RWPE2 (cell line): ENCODE data around the gene PTPRN2.

Source experiments
- ATAC-seq: fragments of 200-7000 bp; cut with Tn5 transposase; 3 replicates; pipeline ENCODE4 v1.9.1; 2021; ENCODE audit warnings: low read depth
- DNase-seq: peaks from one replicate; pipeline ENCODE4 v3.0.0-alpha.2; 2020; ENCODE audit warnings: low spot score
- H3K27ac ChIP-seq: fragments of 450-650 bp; 2 replicates; pipeline ENCODE4 v1.5.1; 2017; ENCODE audit warnings: mild to moderate bottlenecking; ENCODE audit not compliant: poor library complexity, severe bottlenecking
- H3K27me3 ChIP-seq: fragments of 250-450 bp; sonication (Bioruptor Pico); 2 replicates; pipeline ENCODE4 v1.5.1; 2021; ENCODE audit warnings: mild to moderate bottlenecking, moderate library complexity; ENCODE audit not compliant: insufficient read depth, poor library complexity, severe bottlenecking
- H3K36me3 ChIP-seq: fragments of 250-450 bp; sonication (Bioruptor Pico); 2 replicates; pipeline ENCODE4 v1.5.1; 2020; ENCODE audit warnings: low read depth, mild to moderate bottlenecking, moderate library complexity
- H3K4me1 ChIP-seq: fragments of 250-450 bp; sonication (Bioruptor Pico); 2 replicates; pipeline ENCODE4 v1.5.1; 2021; ENCODE audit warnings: mild to moderate bottlenecking, moderate library complexity; ENCODE audit not compliant: insufficient read depth, poor library complexity, severe bottlenecking
- H3K4me3 ChIP-seq: fragments of 250-450 bp; sonication (Bioruptor Pico); 2 replicates; pipeline ENCODE4 v1.5.1; 2021; ENCODE audit warnings: mild to moderate bottlenecking, moderate library complexity; ENCODE audit not compliant: severe bottlenecking
- H3K9me3 ChIP-seq: fragments of 250-450 bp; sonication (Bioruptor Pico); 2 replicates; pipeline ENCODE4 v1.5.1; 2021; ENCODE audit warnings: mild to moderate bottlenecking, moderate library complexity; ENCODE audit not compliant: severe bottlenecking
- TF ChIP-seq, protein P1 (sequence below): fragments of 450-650 bp; IDR thresholded peaks from one replicate; pipeline ENCODE4 v1.5.1; 2017; ENCODE audit warnings: mild to moderate bottlenecking, moderate library complexity; ENCODE audit not compliant: poor library complexity, severe bottlenecking

Gene PTPRN2

DNA sequence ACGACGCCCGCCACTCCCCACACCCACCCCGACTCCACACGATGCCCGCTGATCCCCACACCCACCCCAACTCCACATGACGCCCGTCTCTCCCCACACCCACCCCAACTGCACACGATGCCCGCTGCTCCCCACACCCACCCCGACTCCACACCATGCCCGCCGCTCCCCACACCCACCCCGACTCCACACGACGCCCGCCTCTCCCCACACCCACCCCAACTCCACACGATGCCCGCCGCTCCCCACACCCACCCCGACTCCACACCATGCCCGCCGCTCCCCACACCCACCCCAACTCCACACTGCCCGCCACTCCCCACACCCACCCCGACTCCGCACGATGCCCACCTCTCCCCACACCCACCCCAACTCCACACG, 933.8 kb downstream of the PTPRN2 start:
- ATAC-seq (no peak), DNase-seq (no peak)
- no peaks in the 10 kb centered on the region for H3K36me3 ChIP-seq
- peaks cover 3% of the 10 kb centered on the region for H3K9me3 ChIP-seq
- H3K4me1 ChIP-seq: no peaks in the 10 kb centered on the region
- no peak overlapping the region for H3K4me3 ChIP-seq
- TF ChIP-seq, protein P1, sequence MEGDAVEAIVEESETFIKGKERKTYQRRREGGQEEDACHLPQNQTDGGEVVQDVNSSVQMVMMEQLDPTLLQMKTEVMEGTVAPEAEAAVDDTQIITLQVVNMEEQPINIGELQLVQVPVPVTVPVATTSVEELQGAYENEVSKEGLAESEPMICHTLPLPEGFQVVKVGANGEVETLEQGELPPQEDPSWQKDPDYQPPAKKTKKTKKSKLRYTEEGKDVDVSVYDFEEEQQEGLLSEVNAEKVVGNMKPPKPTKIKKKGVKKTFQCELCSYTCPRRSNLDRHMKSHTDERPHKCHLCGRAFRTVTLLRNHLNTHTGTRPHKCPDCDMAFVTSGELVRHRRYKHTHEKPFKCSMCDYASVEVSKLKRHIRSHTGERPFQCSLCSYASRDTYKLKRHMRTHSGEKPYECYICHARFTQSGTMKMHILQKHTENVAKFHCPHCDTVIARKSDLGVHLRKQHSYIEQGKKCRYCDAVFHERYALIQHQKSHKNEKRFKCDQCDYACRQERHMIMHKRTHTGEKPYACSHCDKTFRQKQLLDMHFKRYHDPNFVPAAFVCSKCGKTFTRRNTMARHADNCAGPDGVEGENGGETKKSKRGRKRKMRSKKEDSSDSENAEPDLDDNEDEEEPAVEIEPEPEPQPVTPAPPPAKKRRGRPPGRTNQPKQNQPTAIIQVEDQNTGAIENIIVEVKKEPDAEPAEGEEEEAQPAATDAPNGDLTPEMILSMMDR: no peak
- H3K27me3 ChIP-seq: no peaks in the 10 kb centered on the region
- H3K27ac ChIP-seq: no peak overlapping the region

- ATAC-seq (no peak), DNase-seq (no peak)
- TF ChIP-seq, protein P1: no peak
- Histone ChIP-seq H3K9me3 (peaks cover 3% of the 10 kb centered on the region), H3K4me1 (no peaks in the 10 kb centered on the region), H3K36me3 (no peaks in the 10 kb centered on the region), H3K4me3 (no peak overlapping the region), H3K27me3 (no peaks in the 10 kb centered on the region), H3K27ac (no peak overlapping the region)
These were observed 934.4 kb downstream of the PTPRN2 start for GRCh38 chr7:157652954-157653826.

- Histone ChIP-seq H3K27ac (no peak overlapping the region), H3K36me3 (no peaks in the 10 kb centered on the region), H3K4me1 (no peaks in the 10 kb centered on the region), H3K4me3 (no peak overlapping the region), H3K27me3 (no peaks in the 10 kb centered on the region), H3K9me3 (peaks cover 3% of the 10 kb centered on the region)
- DNase-seq (no peak), ATAC-seq (no peak)
- TF ChIP-seq, protein P1: no peak
These were observed 935.3 kb downstream of the PTPRN2 start for GRCh38 chr7:157652161-157652953.

GRCh38 chr7:157651366-157652160, 936.1 kb downstream of the PTPRN2 start:
- no peak overlapping the region for H3K4me3 ChIP-seq
- no peaks in the 10 kb centered on the region for H3K36me3 ChIP-seq
- ATAC-seq: no peak
- H3K27ac ChIP-seq: no peak overlapping the region
- no peaks in the 10 kb centered on the region for H3K27me3 ChIP-seq
- H3K4me1 ChIP-seq: no peaks in the 10 kb centered on the region
- TF ChIP-seq, protein P1: no peak
- peaks cover 3% of the 10 kb centered on the region for H3K9me3 ChIP-seq
- DNase-seq: no peak
